ENCODE results near the gene GLCE. TPM values are rescaled to one million over a fixed set of nuclear protein-coding genes. Genes with fewer than 3 reads are reported as not detected.

The GLCE gene
- total and polyA plus RNA-seq, 7 donors = 2.5 to 6.0 (median 4.2) TPM

- Histone ChIP-seq H3K4me1 (no peaks in the 10 kb centered on the region), H3K27me3 (ENCODE audit: insufficient read depth in 3 of 3, low read length in 2 of 3) (peaks cover 0 to 3% (median 0%) of the 10 kb centered on the region in 3 donors)
- 56 to 78% (median 56%) methylated on average over 7 of the region's 7 CpGs for WGBS, 3 donors
These were observed 160.6 kb downstream of the GLCE start for GRCh38 chr15:69320977-69321554.

More at GRCh38 chr15:69320977-69321554, 160.6 kb downstream of the GLCE start:
- intact Hi-C loops (cut with DNase I) = no loop called here
- no peak for TF ChIP-seq CTCF (IDR thresholded peaks at IDR 0.05)
- ATAC-seq (no peak), DNase-seq (no peak)
- H3K9me3 ChIP-seq = no peaks in the 10 kb centered on the region
- no peak overlapping the region for H3K27ac ChIP-seq
- no peak overlapping the region for H3K4me3 ChIP-seq
- H3K36me3 ChIP-seq (ENCODE audit: insufficient read depth in 1 of 2, low read depth in 1 of 2) = no peaks in the 10 kb centered on the region

Other genes with a start within 250 kb of the GLCE start
- gene SPESP1, start 230.1 kb upstream of the GLCE start, total RNA-seq = 1 to 10 TPM in 2 of 4 donors, under 1 TPM in 2; 0.60 to 3.2 (median 1.7) TPM
- 1 to 10 TPM; 2.0 to 2.7 (median 2.5) TPM for gene SPESP1, start 230.1 kb upstream of the GLCE start, polyA plus RNA-seq
- gene NOX5, start 145.9 kb upstream of the GLCE start, total RNA-seq = under 1 TPM in 2 of 4 donors, not detected in 2; 0.06 to 0.13 TPM
- under 1 TPM in 2 of 3 donors, not detected in 1; 0.03 TPM for gene NOX5, start 145.9 kb upstream of the GLCE start, polyA plus RNA-seq
- gene PAQR5, start 138.3 kb downstream of the GLCE start, total RNA-seq = under 1 TPM in 3 of 4 donors, not detected in 1; 0.08 to 0.39 (median 0.22) TPM
- under 1 TPM; 0.09 to 0.21 (median 0.14) TPM for gene PAQR5, start 138.3 kb downstream of the GLCE start, polyA plus RNA-seq